Prostate gland (tissue), 2 donors: ENCODE data around the gene PPP1R14B. TPM values are rescaled to one million over a fixed set of nuclear protein-coding genes. Genes with fewer than 3 reads are reported as not detected.
A peak's percentile ranks its signal among the peaks of the same experiment; 100 is the strongest.

ENCODE experiments used
- DNase-seq: peaks from one replicate; pipeline ENCODE4 v3.0.0-alpha.2; 2019; ENCODE audit warnings: low spot score
- H3K27ac ChIP-seq, 2 donors: fragments of 200-600 bp; sonication (generic); 2 replicates each; pipeline ENCODE4 v1.5.1; 2017 to 2019
- H3K27me3 ChIP-seq: fragments of 200-600 bp; sonication (generic); replicated peaks from 2 replicates; pipeline ENCODE4 v1.5.1; 2019; ENCODE audit not compliant: insufficient read depth
- H3K36me3 ChIP-seq, 2 donors: fragments of 200-600 bp; sonication (generic); 1 replicate in 1 of 2; 2 replicates in 1 of 2; pipeline versions ENCODE4 v1.5.1 to v1.8.1; 2017 to 2019
- H3K4me1 ChIP-seq: fragments of 200-600 bp; sonication (generic); replicated peaks from 2 replicates; pipeline ENCODE4 v1.5.1; 2019
- H3K4me3 ChIP-seq, 2 donors: fragments of 200-600 bp; sonication (generic); 2 replicates each; pipeline ENCODE4 v1.5.1; 2017 to 2019
- H3K9me3 ChIP-seq: fragments of 200-600 bp; sonication (generic); 2 replicates; pipeline ENCODE4 v1.5.1; 2017
- CTCF ChIP-seq, 4 experiments: fragments of 200-600 bp in 2 of 4; fragments of 450-650 bp in 2 of 4; sonication (generic) in 2 of 4; IDR thresholded peaks; 1 replicate in 3 of 4; 2 replicates in 1 of 4; pipeline ENCODE4 v1.5.1; 2016 to 2019; ENCODE audit warnings: antibody characterized with exemption in 4 of 4, mild to moderate bottlenecking in 2 of 4, moderate library complexity in 2 of 4
- POLR2A ChIP-seq: fragments of 450-650 bp; IDR thresholded peaks from one replicate; pipeline ENCODE4 v1.6.1; 2016; ENCODE audit warnings: antibody characterized with exemption, mild to moderate bottlenecking
- POLR2AphosphoS5 ChIP-seq: sonication (generic); formaldehyde crosslinking; IDR thresholded peaks from one replicate; pipeline ENCODE4 v1.6.1; 2017; ENCODE audit warnings: antibody characterized with exemption
- WGBS: methylation state at CpG from one replicate; pipeline ENCODE4 v1.1.5; 2018; 5-methylcytosine and 5-hydroxymethylcytosine counted together
- intact Hi-C: fragments of 100-400 bp; cut with DNase I; formaldehyde crosslinking; loops from one replicate; pipeline ENCODE4 v1.14.2; 2022
- total RNA-seq, 2 donors: library from RNA; depleted of rRNA; stranded (reverse); fragments of >200 nt; gene quantifications; one replicate each; pipeline ENCODE4 v1.1.0, GENCODE V29; 2016

The PPP1R14B gene
- total RNA-seq, 2 donors from 2014 or later = 60.5 to 69.3 TPM

- no peaks in the 10 kb centered on the region for H3K4me1 ChIP-seq
- peaks cover 0 to 5% of the 10 kb centered on the region in 2 donors for H3K36me3 ChIP-seq
- no peaks in the 10 kb centered on the region for H3K9me3 ChIP-seq
- H3K27ac ChIP-seq = peak overlapping the region in 1 of 2 donors; percentile 43
- 81% methylated on average over 18 of the region's 18 CpGs for whole genome bisulfite sequencing
- H3K4me3 ChIP-seq = no peak overlapping the region
- no peaks in the 10 kb centered on the region for H3K27me3 ChIP-seq
- no peak for TF ChIP-seq POLR2AphosphoS5
- no peak for TF ChIP-seq POLR2A
- TF ChIP-seq CTCF (IDR thresholded peaks at IDR 0.05) = no peak
- intact Hi-C loops = loop anchor here (5.0 kb wide), 1 partner anchor 93 kb away; the partner anchor contains the start of gene CATSPERZ
- no peak for DNase-seq
Measured at GRCh38 chr11:64208796-64209562, 37.8 kb downstream of the PPP1R14B start.

- WGBS = 87% methylated on average over 23 of the region's 23 CpGs
- no peak for DNase-seq
- H3K9me3 ChIP-seq = no peaks in the 10 kb centered on the region
- no peak for TF ChIP-seq POLR2AphosphoS5
- no peak for TF ChIP-seq POLR2A
- no peak for TF ChIP-seq CTCF (IDR thresholded peaks at IDR 0.05)
- H3K4me3 ChIP-seq = no peak overlapping the region
- H3K27ac ChIP-seq = peak overlapping the region; percentile 43 to 61
- H3K36me3 ChIP-seq = peaks cover 5% of the 10 kb centered on the region in 2 donors
- no peaks in the 10 kb centered on the region for H3K4me1 ChIP-seq
- no peaks in the 10 kb centered on the region for H3K27me3 ChIP-seq
- intact Hi-C loops = loop anchor here (5.0 kb wide), 1 partner anchor 94 kb away; the partner anchor contains the start of gene CATSPERZ
Measured at GRCh38 chr11:64208086-64208795, 38.5 kb downstream of the PPP1R14B start.

GRCh38 chr11:64207256-64208085, 39.3 kb downstream of the PPP1R14B start:
- H3K4me1 ChIP-seq = no peaks in the 10 kb centered on the region
- H3K36me3 ChIP-seq = peaks cover 5 to 8% of the 10 kb centered on the region in 2 donors
- H3K27ac ChIP-seq = peak overlapping the region; percentile 43 to 61
- H3K9me3 ChIP-seq = no peaks in the 10 kb centered on the region
- no peaks in the 10 kb centered on the region for H3K27me3 ChIP-seq
- TF ChIP-seq CTCF (IDR thresholded peaks at IDR 0.05) = no peak
- no peak for TF ChIP-seq POLR2AphosphoS5
- no peak for TF ChIP-seq POLR2A
- peak overlapping the region; percentile 10 to 19 for H3K4me3 ChIP-seq
- intact Hi-C loops = loop anchor here (5.0 kb wide), 1 partner anchor 95 kb away; the partner anchor contains the start of gene CATSPERZ
- no peak for DNase-seq
- 75% methylated on average over 28 of the region's 30 CpGs for WGBS

- Histone ChIP-seq H3K4me3 (peak within 1 kb of the TSS; percentile 10 to 19), H3K4me1 (no peaks in the 10 kb centered on the region), H3K36me3 (peaks cover 5 to 8% of the 10 kb centered on the region in 2 donors), H3K27me3 (no peaks in the 10 kb centered on the region), H3K27ac (peak within 1 kb of the TSS; percentile 24 to 43), H3K9me3 (no peaks in the 10 kb centered on the region)
- TF ChIP-seq POLR2A (no peak), CTCF (IDR thresholded peaks at IDR 0.05) (no peak), POLR2AphosphoS5 (no peak)
- 80% methylated on average over 27 of the region's 27 CpGs for WGBS
- intact Hi-C loops = loop anchor here (5.0 kb wide), 1 partner anchor 96 kb away; the partner anchor contains the start of gene CATSPERZ
- DNase-seq = no peak
Measured at GRCh38 chr11:64206457-64207255, 40.1 kb downstream of the PPP1R14B start, which contains the start of gene FERMT3. Gene FERMT3, plus strand, starts transcription at chr11:64206721. Its CDS starts 644 bp downstream, at chr11:64207365.
